ENCODE measurements around the gene ASCL4. TPM values are rescaled to one million over a fixed set of nuclear protein-coding genes. Genes with fewer than 3 reads are reported as not detected.
A peak's percentile ranks its signal among the peaks of the same experiment; 100 is the strongest.
"Not testable (repeated sequence)": the region's sequence is repeated elsewhere in the genome, so short reads cannot be mapped to it uniquely, and the experiment has no call there.

The ASCL4 gene
- total RNA-seq (2014; rRNA removed; shearing (Covaris generic)): not detected in 2 replicates

GRCh38 chr12:107774349-107775029 is at the start of gene ASCL4:
ASCL4 (plus strand) TSS chr12:107774704; CDS start chr12:107775219, 515 bp downstream.
- no peak for DNase-seq (ENCODE audit: low spot score)

- DNase-seq (ENCODE audit: low spot score): not testable (repeated sequence)
Measured at GRCh38 chr12:107727327-107727726, 47.2 kb upstream of the ASCL4 start.

GRCh38 chr12:107727742-107728141 is 46.8 kb upstream of the ASCL4 start:
- DNase-seq (ENCODE audit: low spot score): not testable (repeated sequence)

GRCh38 chr12:107730618-107731341 is 43.7 kb upstream of the ASCL4 start:
- DNase-seq (ENCODE audit: low spot score): no peak

GRCh38 chr12:107731366-107731765 is 43.1 kb upstream of the ASCL4 start:
- DNase-seq (ENCODE audit: low spot score): peak; percentile 4

GRCh38 chr12:107732365-107732764 is 42.1 kb upstream of the ASCL4 start:
- DNase-seq (ENCODE audit: low spot score): no peak

GRCh38 chr12:107734139-107734538 is 40.4 kb upstream of the ASCL4 start:
- no peak for DNase-seq (ENCODE audit: low spot score)

GRCh38 chr12:107735763-107736162 is 38.7 kb upstream of the ASCL4 start:
- no peak for DNase-seq (ENCODE audit: low spot score)

GRCh38 chr12:107736914-107737313 is 37.6 kb upstream of the ASCL4 start:
- no peak for DNase-seq (ENCODE audit: low spot score)

GRCh38 chr12:107748472-107748871 is 26.0 kb upstream of the ASCL4 start:
- DNase-seq (ENCODE audit: low spot score): no peak

- no peak for DNase-seq (ENCODE audit: low spot score)
Measured at GRCh38 chr12:107749083-107749482, 25.4 kb upstream of the ASCL4 start.

GRCh38 chr12:107759410-107759809 is 15.1 kb upstream of the ASCL4 start:
- peak; percentile 79 for DNase-seq (ENCODE audit: low spot score)

GRCh38 chr12:107760207-107760808 is 14.2 kb upstream of the ASCL4 start:
- peak; percentile 33 for DNase-seq (ENCODE audit: low spot score)

GRCh38 chr12:107760809-107761501 is 13.5 kb upstream of the ASCL4 start, which contains the start of gene PRDM4:
PRDM4 (minus strand) TSS chr12:107761137; CDS start chr12:107760515, 622 bp downstream.
- DNase-seq (ENCODE audit: low spot score): peak; percentile 93

- no peak for DNase-seq (ENCODE audit: low spot score)
Measured at GRCh38 chr12:107761502-107761904, 13.0 kb upstream of the ASCL4 start.

GRCh38 chr12:107762874-107763273 is 11.6 kb upstream of the ASCL4 start:
- DNase-seq (ENCODE audit: low spot score): no peak

GRCh38 chr12:107764626-107765025 is 9.9 kb upstream of the ASCL4 start:
- no peak for DNase-seq (ENCODE audit: low spot score)

- no peak for DNase-seq (ENCODE audit: low spot score)
Measured at GRCh38 chr12:107765316-107765715, 9.2 kb upstream of the ASCL4 start.

GRCh38 chr12:107767466-107767865 is 7.0 kb upstream of the ASCL4 start:
- no peak for DNase-seq (ENCODE audit: low spot score)

- DNase-seq (ENCODE audit: low spot score): no peak
Measured at GRCh38 chr12:107775093-107775721, 703 bp downstream of the ASCL4 start.

GRCh38 chr12:107776171-107776570 is 1.7 kb downstream of the ASCL4 start:
- no peak for DNase-seq (ENCODE audit: low spot score)
